BJ (cell line): ENCODE data around the gene SMCO4. TPM values are rescaled to one million over a fixed set of nuclear protein-coding genes. Genes with fewer than 3 reads are reported as not detected.

Source experiments
- CTCF ChIA-PET: fragments of 350-600 bp; formaldehyde crosslinking; extraction: SDS; loops from one replicate; lab custom pipeline; 2021; ENCODE audit warnings: antibody characterized with exemption, inconsistent platforms; lab: Yijun Ruan, JAX
- POLR2A ChIA-PET: fragments of 300-600 bp; sonication (Branson Sonifier 250); formaldehyde crosslinking; extraction: SDS; loops from one replicate; lab custom pipeline; 2021; ENCODE audit warnings: antibody characterized with exemption; lab: Charles Lee
- DNase-seq: peaks from one replicate; pipeline ENCODE4 v3.0.0-alpha.2; 2011; ENCODE audit warnings: low read depth
- H3K27me3 ChIP-seq: 2 replicates; pipeline ENCODE4 v1.6.0; 2011; ENCODE audit warnings: low read length; ENCODE audit not compliant: control insufficient read depth, insufficient read depth
- H3K36me3 ChIP-seq: 2 replicates; pipeline ENCODE4 v1.5.1; 2011; ENCODE audit warnings: low read length; ENCODE audit not compliant: control insufficient read depth, insufficient read depth
- H3K4me3 ChIP-seq: 2 replicates; pipeline ENCODE4 v1.5.1; 2011; ENCODE audit warnings: low read depth, mild to moderate bottlenecking, control low read depth, low read length
- polyA plus RNA-seq: library from polyadenylated mRNA; depleted of rRNA; stranded (reverse); fragments of >200 nt; gene quantifications from 2 replicates; pipeline ENCODE4 v1.2.3, GENCODE V29; 2011
- TF ChIP-seq, protein P1 (sequence below): IDR thresholded peaks from 2 replicates; pipeline ENCODE4 v1.5.1; 2011; ENCODE audit warnings: low read depth, mild to moderate bottlenecking, control low read depth, inconsistent platforms, low read length, moderate library complexity; ENCODE audit not compliant: insufficient read depth

The SMCO4 gene
- polyA plus RNA-seq, 1 experiment: 12.8 TPM

DNA sequence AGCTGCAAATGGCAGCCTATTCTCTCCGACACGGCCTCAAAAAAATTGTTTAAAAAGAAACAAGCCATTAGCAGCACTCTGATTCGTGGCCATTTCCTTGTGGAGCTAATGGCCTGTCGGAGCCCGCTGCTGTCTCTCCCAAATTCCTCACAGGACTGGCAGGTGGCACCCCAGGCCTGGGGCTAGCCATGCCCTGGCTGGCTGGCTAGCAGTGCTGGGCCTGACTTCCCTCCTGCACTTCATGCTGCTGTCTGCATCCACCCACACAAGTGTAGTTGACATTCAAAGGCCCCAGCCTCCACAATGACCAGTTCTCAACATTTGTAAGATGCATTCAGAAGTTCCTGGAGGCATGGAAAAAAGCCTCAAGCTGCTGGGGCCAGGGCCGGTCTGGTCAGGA lies 61.5 kb downstream of the SMCO4 start:
- H3K4me3 ChIP-seq: no peak overlapping the region
- CTCF ChIA-PET: no interaction called here
- TF ChIP-seq, protein P1, sequence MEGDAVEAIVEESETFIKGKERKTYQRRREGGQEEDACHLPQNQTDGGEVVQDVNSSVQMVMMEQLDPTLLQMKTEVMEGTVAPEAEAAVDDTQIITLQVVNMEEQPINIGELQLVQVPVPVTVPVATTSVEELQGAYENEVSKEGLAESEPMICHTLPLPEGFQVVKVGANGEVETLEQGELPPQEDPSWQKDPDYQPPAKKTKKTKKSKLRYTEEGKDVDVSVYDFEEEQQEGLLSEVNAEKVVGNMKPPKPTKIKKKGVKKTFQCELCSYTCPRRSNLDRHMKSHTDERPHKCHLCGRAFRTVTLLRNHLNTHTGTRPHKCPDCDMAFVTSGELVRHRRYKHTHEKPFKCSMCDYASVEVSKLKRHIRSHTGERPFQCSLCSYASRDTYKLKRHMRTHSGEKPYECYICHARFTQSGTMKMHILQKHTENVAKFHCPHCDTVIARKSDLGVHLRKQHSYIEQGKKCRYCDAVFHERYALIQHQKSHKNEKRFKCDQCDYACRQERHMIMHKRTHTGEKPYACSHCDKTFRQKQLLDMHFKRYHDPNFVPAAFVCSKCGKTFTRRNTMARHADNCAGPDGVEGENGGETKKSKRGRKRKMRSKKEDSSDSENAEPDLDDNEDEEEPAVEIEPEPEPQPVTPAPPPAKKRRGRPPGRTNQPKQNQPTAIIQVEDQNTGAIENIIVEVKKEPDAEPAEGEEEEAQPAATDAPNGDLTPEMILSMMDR: no peak
- no peak for DNase-seq
- H3K27me3 ChIP-seq: no peaks in the 10 kb centered on the region
- POLR2A ChIA-PET: no interaction called here
- H3K36me3 ChIP-seq: no peaks in the 10 kb centered on the region; the same call in 1 of the 2 replicates

DNA sequence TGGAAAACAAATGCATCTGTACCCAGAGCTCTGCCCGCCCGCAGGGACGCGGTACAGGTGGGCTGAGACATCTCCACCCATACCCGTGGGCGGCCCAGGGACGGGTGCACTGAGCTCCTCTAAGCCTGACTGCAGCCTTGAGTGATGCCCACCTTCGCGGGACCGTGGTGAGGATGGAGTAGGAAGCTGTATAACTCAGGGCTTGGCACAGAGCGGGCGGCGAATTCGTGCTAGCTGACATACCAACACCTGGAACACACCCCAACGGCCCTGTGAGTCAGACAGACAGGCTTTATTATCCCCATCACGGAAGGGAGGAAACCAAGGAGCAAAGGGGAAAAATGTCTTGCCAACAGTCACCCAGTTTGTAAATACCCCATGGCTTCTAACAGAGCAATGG lies 61.9 kb downstream of the SMCO4 start:
- CTCF ChIA-PET: no interaction called here
- no peaks in the 10 kb centered on the region; the same call in 1 of the 2 replicates for H3K36me3 ChIP-seq
- DNase-seq: no peak
- POLR2A ChIA-PET: no interaction called here
- no peak overlapping the region for H3K4me3 ChIP-seq
- TF ChIP-seq, protein P1: no peak
- no peaks in the 10 kb centered on the region for H3K27me3 ChIP-seq

DNA sequence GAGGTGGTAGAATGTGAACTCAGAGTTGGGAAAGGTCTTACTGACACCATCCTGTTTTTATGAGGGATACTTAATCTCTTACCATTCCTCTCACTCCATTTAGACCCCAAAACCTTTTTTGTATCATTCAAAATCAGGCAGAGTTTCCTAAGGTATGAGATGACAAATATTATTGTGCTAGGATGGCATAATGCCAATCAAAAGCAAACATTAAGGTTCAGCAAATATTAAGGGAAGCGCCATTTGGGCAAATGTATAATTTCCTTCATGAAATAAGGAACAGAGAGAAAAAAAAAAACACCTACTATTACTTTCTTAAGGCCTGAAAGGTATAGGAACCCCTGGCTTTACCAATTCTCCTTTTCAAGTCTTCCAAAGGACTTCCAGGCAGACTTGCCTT lies 62.4 kb downstream of the SMCO4 start:
- POLR2A ChIA-PET: no interaction called here
- Histone ChIP-seq H3K27me3 (no peaks in the 10 kb centered on the region), H3K36me3 (no peaks in the 10 kb centered on the region; the same call in 1 of the 2 replicates), H3K4me3 (no peak overlapping the region)
- DNase-seq: no peak
- TF ChIP-seq, protein P1: no peak
- CTCF ChIA-PET: no interaction called here

DNA sequence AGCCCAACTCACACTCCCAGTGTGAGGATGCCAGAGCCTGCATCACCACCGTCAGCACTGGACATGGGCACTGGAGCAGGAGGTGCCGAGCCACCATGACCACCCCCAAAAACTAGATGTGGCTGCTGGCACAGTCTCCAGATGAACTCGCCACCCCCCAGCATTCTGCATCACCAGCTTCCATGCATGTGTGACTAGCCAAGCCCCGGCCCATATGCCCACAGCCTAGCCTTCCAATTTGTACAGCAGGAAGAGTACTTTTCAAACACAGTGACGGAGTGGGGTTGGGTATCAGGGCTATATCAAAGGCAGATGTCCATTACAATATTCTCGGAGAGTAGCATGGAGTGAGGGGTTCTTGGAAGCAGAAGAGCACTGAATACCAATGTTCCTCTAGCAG lies 62.9 kb downstream of the SMCO4 start:
- Histone ChIP-seq H3K27me3 (no peaks in the 10 kb centered on the region), H3K4me3 (no peak overlapping the region), H3K36me3 (no peaks in the 10 kb centered on the region; the same call in 1 of the 2 replicates)
- POLR2A ChIA-PET: no interaction called here
- TF ChIP-seq, protein P1: no peak
- CTCF ChIA-PET: no interaction called here
- DNase-seq: no peak

DNA sequence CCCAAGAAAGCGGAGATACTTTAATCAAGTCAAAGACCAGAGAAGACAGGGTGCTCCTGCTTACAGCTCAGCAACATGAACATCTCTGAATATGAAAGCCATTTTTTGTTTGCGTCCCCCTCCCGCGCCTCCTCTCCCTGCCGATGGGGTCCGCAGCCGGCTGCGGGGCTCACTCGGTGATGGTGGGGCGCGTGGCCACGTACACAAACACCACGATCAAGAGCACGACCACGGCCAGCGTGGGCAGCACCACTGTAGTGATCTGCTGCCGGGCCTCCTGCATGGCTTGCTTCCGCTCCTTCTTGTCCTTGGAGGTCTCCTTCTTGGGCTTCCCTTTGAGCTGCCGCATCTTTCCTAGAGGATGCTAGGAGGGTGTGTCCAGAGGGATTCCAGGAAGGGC lies 64.3 kb downstream of the SMCO4 start:
- POLR2A ChIA-PET: no interaction called here
- H3K4me3 ChIP-seq: no peak overlapping the region
- DNase-seq: no peak

More for the DNA sequence above, 64.3 kb downstream of the SMCO4 start:
- TF ChIP-seq, protein P1: no peak
- Histone ChIP-seq H3K36me3 (no peaks in the 10 kb centered on the region; the same call in 1 of the 2 replicates), H3K27me3 (no peaks in the 10 kb centered on the region)
- CTCF ChIA-PET: no interaction called here
